ENCODE results near the gene WRAP53.

Gene WRAP53

GRCh38 chr17:7667656-7668406 is 20.4 kb upstream of the WRAP53 start:
- no peak for TF ChIP-seq CTCF (conservative IDR thresholded peaks at IDR 0.05; ENCODE audit: control insufficient read depth, insufficient read depth, low read depth, low read length)
- no peak overlapping the region for H3K4me3 ChIP-seq (ENCODE audit: control insufficient read depth, low read depth, low read length)
- DNase-seq (ENCODE audit: low read depth), result no peak

GRCh38 chr17:7668482-7668881 is 19.8 kb upstream of the WRAP53 start:
- H3K4me3 ChIP-seq (ENCODE audit: control insufficient read depth, low read depth, low read length), result no peak overlapping the region

GRCh38 chr17:7673239-7673638 is 15.0 kb upstream of the WRAP53 start:
- peak; percentile 23 for DNase-seq (ENCODE audit: low read depth)
- TF ChIP-seq CTCF (conservative IDR thresholded peaks at IDR 0.05; ENCODE audit: control insufficient read depth, insufficient read depth, low read depth, low read length), result peak; percentile 49
- no peak overlapping the region for H3K4me3 ChIP-seq (ENCODE audit: control insufficient read depth, low read depth, low read length)

More at GRCh38 chr17:7668482-7668881, 19.8 kb upstream of the WRAP53 start:
- TF ChIP-seq CTCF (conservative IDR thresholded peaks at IDR 0.05; ENCODE audit: control insufficient read depth, insufficient read depth, low read depth, low read length), result no peak
- no peak for DNase-seq (ENCODE audit: low read depth)

GRCh38 chr17:7674934-7675333 is 13.3 kb upstream of the WRAP53 start:
- H3K4me3 ChIP-seq (ENCODE audit: control insufficient read depth, low read depth, low read length), result no peak overlapping the region
- no peak for TF ChIP-seq CTCF (conservative IDR thresholded peaks at IDR 0.05; ENCODE audit: control insufficient read depth, insufficient read depth, low read depth, low read length)
- no peak for DNase-seq (ENCODE audit: low read depth)

GRCh38 chr17:7676533-7676932 is 11.7 kb upstream of the WRAP53 start:
- H3K4me3 ChIP-seq (ENCODE audit: control insufficient read depth, low read depth, low read length), result no peak overlapping the region
- no peak for DNase-seq (ENCODE audit: low read depth)
- TF ChIP-seq CTCF (conservative IDR thresholded peaks at IDR 0.05; ENCODE audit: control insufficient read depth, insufficient read depth, low read depth, low read length), result no peak

GRCh38 chr17:7677388-7678067 is 10.7 kb upstream of the WRAP53 start:
- no peak overlapping the region for H3K4me3 ChIP-seq (ENCODE audit: control insufficient read depth, low read depth, low read length)
- DNase-seq (ENCODE audit: low read depth), result no peak
- TF ChIP-seq CTCF (conservative IDR thresholded peaks at IDR 0.05; ENCODE audit: control insufficient read depth, insufficient read depth, low read depth, low read length), result no peak
